ENCODE results near the gene PDS5A.
"Not testable (repeated sequence)": the region's sequence is repeated elsewhere in the genome, so short reads cannot be mapped to it uniquely, and the experiment has no call there.

GRCh38 chr4:39905019-39905418, 72.7 kb downstream of the PDS5A start:
- not testable (repeated sequence) for TF ChIP-seq CTCF (IDR thresholded peaks at IDR 0.05); ZFX (IDR thresholded peaks at IDR 0.05; ENCODE audit: borderline replicate concordance)
